Measurements from ENCODE around the gene CCDC183. TPM values are rescaled to one million over a fixed set of nuclear protein-coding genes. Genes with fewer than 3 reads are reported as not detected.
A peak's percentile ranks its signal among the peaks of the same experiment; 100 is the strongest.

CCDC183 gene
- total RNA-seq, 2 experiments from 2014 or later, result 0.88 to 1.3 TPM

DNA sequence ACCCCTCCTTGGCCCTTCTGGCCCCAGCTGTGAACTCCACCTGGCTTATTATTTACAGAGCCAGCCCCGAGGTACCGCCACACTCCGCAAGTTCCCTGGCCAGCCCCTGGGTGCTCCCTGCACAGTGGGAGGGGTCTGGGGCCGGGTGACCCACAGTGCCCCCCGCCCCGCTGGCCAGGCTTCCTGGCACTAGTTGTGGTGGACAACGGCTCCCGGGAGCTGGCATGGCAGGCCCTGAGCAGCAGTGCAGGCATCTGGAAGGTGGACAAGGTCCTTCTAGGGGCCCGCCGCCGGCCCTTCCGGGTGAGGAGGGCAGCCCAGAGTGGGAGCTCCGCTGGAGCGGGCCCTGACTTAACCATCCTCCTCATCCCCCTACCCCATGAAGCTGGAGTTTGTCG, 59.9 kb downstream of the CCDC183 start:
- Histone ChIP-seq H3K4me3 (ENCODE audit: low read depth, low read length, poor library complexity, severe bottlenecking) (no peak overlapping the region), H3K4me1 (ENCODE audit: insufficient read depth, low read length, poor library complexity, severe bottlenecking) (no peaks in the 10 kb centered on the region), H3K27ac (ENCODE audit: low read depth, low read length, poor library complexity, severe bottlenecking) (no peak overlapping the region), H2AFZ (ENCODE audit: low read length) (no peak overlapping the region), H4K20me1 (ENCODE audit: insufficient read depth, low read length) (no peaks in the 10 kb centered on the region), H3K9me2 (ENCODE audit: insufficient read depth, low read length) (no peaks in the 10 kb centered on the region), H3K4me2 (ENCODE audit: low read length) (no peak overlapping the region), H3K79me2 (ENCODE audit: insufficient read depth, low read depth, low read length) (no peaks in the 10 kb centered on the region), H3K36me3 (ENCODE audit: insufficient read depth, low read length) (no peaks in the 10 kb centered on the region), H3K9me3 (ENCODE audit: low read length) (no peaks in the 10 kb centered on the region)
- CTCF ChIA-PET (ENCODE audit: unreplicated experiment), result no interaction called here
- no peak for TF ChIP-seq EZH2phosphoT487 (IDR thresholded peaks at IDR 0.05; ENCODE audit: borderline replicate concordance, low read depth, low read length)
- TF ChIP-seq, protein P1, sequence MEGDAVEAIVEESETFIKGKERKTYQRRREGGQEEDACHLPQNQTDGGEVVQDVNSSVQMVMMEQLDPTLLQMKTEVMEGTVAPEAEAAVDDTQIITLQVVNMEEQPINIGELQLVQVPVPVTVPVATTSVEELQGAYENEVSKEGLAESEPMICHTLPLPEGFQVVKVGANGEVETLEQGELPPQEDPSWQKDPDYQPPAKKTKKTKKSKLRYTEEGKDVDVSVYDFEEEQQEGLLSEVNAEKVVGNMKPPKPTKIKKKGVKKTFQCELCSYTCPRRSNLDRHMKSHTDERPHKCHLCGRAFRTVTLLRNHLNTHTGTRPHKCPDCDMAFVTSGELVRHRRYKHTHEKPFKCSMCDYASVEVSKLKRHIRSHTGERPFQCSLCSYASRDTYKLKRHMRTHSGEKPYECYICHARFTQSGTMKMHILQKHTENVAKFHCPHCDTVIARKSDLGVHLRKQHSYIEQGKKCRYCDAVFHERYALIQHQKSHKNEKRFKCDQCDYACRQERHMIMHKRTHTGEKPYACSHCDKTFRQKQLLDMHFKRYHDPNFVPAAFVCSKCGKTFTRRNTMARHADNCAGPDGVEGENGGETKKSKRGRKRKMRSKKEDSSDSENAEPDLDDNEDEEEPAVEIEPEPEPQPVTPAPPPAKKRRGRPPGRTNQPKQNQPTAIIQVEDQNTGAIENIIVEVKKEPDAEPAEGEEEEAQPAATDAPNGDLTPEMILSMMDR (conservative IDR thresholded peaks at IDR 0.05; ENCODE audit: low read length), result no peak
- intact Hi-C loops (cut with micrococcal nuclease; ENCODE audit: unreplicated experiment), result no loop called here
- POLR2A ChIA-PET, result no interaction called here
- no TSS peak for BruUV-seq (replicated peaks)
- no peak for DNase-seq (ENCODE audit: low spot score)

DNA sequence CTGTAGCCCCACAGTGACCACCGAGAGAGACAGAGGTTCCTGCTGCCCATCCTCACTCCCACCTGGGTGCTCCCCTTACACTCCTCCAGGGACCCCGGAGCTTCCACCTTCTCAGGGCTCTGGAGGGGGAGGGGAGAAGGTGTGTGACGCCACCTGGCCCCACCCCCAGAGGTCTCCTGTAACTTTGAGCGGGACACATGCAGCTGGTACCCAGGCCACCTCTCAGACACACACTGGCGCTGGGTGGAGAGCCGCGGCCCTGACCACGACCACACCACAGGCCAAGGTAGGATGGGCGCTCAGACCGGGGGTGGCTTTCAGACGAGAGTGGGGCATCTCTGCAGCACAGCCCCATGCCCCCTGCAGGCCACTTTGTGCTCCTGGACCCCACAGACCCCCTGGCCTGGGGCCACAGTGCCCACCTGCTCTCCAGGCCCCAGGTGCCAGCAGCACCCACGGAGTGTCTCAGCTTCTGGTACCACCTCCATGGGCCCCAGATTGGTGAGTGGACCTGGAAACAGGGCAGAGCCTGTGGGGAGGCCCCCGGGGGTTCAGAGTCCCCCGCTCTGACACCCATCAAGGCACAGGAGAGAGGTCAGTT, 60.5 kb downstream of the CCDC183 start:
- BruUV-seq (replicated peaks), result no TSS peak
- ChIA-PET CTCF (ENCODE audit: unreplicated experiment) (no interaction called here), POLR2A (no interaction called here)
- DNase-seq (ENCODE audit: low spot score), result no peak
- H3K9me3 ChIP-seq (ENCODE audit: low read length), result no peaks in the 10 kb centered on the region
- no peaks in the 10 kb centered on the region for H3K9me2 ChIP-seq (ENCODE audit: insufficient read depth, low read length)
- intact Hi-C loops (cut with micrococcal nuclease; ENCODE audit: unreplicated experiment), result no loop called here
- peaks cover 3% of the 10 kb centered on the region; the same call in 1 of the 2 replicates for H3K36me3 ChIP-seq (ENCODE audit: insufficient read depth, low read length)
- no peak overlapping the region for H3K4me3 ChIP-seq (ENCODE audit: low read depth, low read length, poor library complexity, severe bottlenecking)
- H4K20me1 ChIP-seq (ENCODE audit: insufficient read depth, low read length), result no peaks in the 10 kb centered on the region
- no peaks in the 10 kb centered on the region for H3K79me2 ChIP-seq (ENCODE audit: insufficient read depth, low read depth, low read length)
- no peak overlapping the region for H3K4me2 ChIP-seq (ENCODE audit: low read length)
- no peak overlapping the region for H3K27ac ChIP-seq (ENCODE audit: low read depth, low read length, poor library complexity, severe bottlenecking)
- no peak overlapping the region for H2AFZ ChIP-seq (ENCODE audit: low read length)
- TF ChIP-seq, protein P1 (conservative IDR thresholded peaks at IDR 0.05; ENCODE audit: low read length), result 0 out of 2 replicates have a peak, but pooled peaks have one; percentile 21
- no peak for TF ChIP-seq EZH2phosphoT487 (IDR thresholded peaks at IDR 0.05; ENCODE audit: borderline replicate concordance, low read depth, low read length)
- no peaks in the 10 kb centered on the region for H3K4me1 ChIP-seq (ENCODE audit: insufficient read depth, low read length, poor library complexity, severe bottlenecking)

GRCh38 chr9:136857166-136857565, 61.0 kb downstream of the CCDC183 start:
- TF ChIP-seq, protein P1 (conservative IDR thresholded peaks at IDR 0.05; ENCODE audit: low read length), result no peak
- TF ChIP-seq EZH2phosphoT487 (IDR thresholded peaks at IDR 0.05; ENCODE audit: borderline replicate concordance, low read depth, low read length), result no peak
- no peak overlapping the region for H3K27ac ChIP-seq (ENCODE audit: low read depth, low read length, poor library complexity, severe bottlenecking)
- no peaks in the 10 kb centered on the region for H3K9me2 ChIP-seq (ENCODE audit: insufficient read depth, low read length)
- BruUV-seq (replicated peaks), result no TSS peak
- no peak overlapping the region for H3K4me2 ChIP-seq (ENCODE audit: low read length)
- H4K20me1 ChIP-seq (ENCODE audit: insufficient read depth, low read length), result no peaks in the 10 kb centered on the region
- peaks cover 8% of the 10 kb centered on the region; the same call in 1 of the 2 replicates for H3K36me3 ChIP-seq (ENCODE audit: insufficient read depth, low read length)
- no peaks in the 10 kb centered on the region for H3K79me2 ChIP-seq (ENCODE audit: insufficient read depth, low read depth, low read length)
- no peaks in the 10 kb centered on the region for H3K4me1 ChIP-seq (ENCODE audit: insufficient read depth, low read length, poor library complexity, severe bottlenecking)
- no peak for DNase-seq (ENCODE audit: low spot score)
- no peak overlapping the region for H3K4me3 ChIP-seq (ENCODE audit: low read depth, low read length, poor library complexity, severe bottlenecking)
- ChIA-PET CTCF (ENCODE audit: unreplicated experiment) (no interaction called here), POLR2A (no interaction called here)
- intact Hi-C loops (cut with micrococcal nuclease; ENCODE audit: unreplicated experiment), result no loop called here
- no peak overlapping the region for H2AFZ ChIP-seq (ENCODE audit: low read length)
- no peaks in the 10 kb centered on the region for H3K9me3 ChIP-seq (ENCODE audit: low read length)

Data from OCI-LY7 (cell line).